Neural progenitor cell (in vitro differentiated cells): ENCODE results near the gene CETN2. TPM values are rescaled to one million over a fixed set of nuclear protein-coding genes. Genes with fewer than 3 reads are reported as not detected.
A peak's percentile ranks its signal among the peaks of the same experiment; 100 is the strongest.

Experiments used
- DNase-seq: peaks from one replicate; pipeline ENCODE4 v3.0.0-alpha.2; 2016; ENCODE audit warnings: low spot score
- H2AFZ ChIP-seq: fragments of 200-600 bp; sonication (generic); replicated peaks from 2 replicates; pipeline ENCODE4 v1.6.1; 2016; ENCODE audit warnings: antibody characterized with exemption
- H3F3A ChIP-seq: fragments of 200-600 bp; sonication (generic); 2 replicates; pipeline ENCODE4 v1.6.1; 2016; ENCODE audit warnings: antibody characterized with exemption, low read depth
- H3K27ac ChIP-seq: fragments of 200-600 bp; sonication (generic); 2 replicates; pipeline ENCODE4 v1.5.1; 2016; ENCODE audit warnings: mild to moderate bottlenecking
- H3K27me3 ChIP-seq: fragments of 200-600 bp; sonication (generic); 2 replicates; pipeline ENCODE4 v1.6.1; 2016; ENCODE audit warnings: mild to moderate bottlenecking, moderate library complexity
- H3K36me3 ChIP-seq: fragments of 200-600 bp; sonication (generic); 2 replicates; pipeline ENCODE4 v1.5.1; 2016
- H3K4me1 ChIP-seq: fragments of 200-600 bp; sonication (generic); 2 replicates; pipeline ENCODE4 v1.6.1; 2016; ENCODE audit warnings: mixed run types
- H3K4me2 ChIP-seq: fragments of 200-600 bp; sonication (generic); 2 replicates; pipeline ENCODE4 v1.6.1; 2016
- H3K4me3 ChIP-seq: fragments of 200-600 bp; sonication (generic); 2 replicates; pipeline ENCODE4 v1.5.1; 2016
- H3K79me2 ChIP-seq: fragments of 200-600 bp; sonication (generic); 2 replicates; pipeline ENCODE4 v1.6.1; 2016; ENCODE audit warnings: low read depth
- H3K9ac ChIP-seq: fragments of 200-600 bp; sonication (generic); 2 replicates; pipeline ENCODE4 v1.6.1; 2016
- H3K9me3 ChIP-seq: fragments of 200-600 bp; sonication (generic); 2 replicates; pipeline ENCODE4 v1.5.1; 2016; ENCODE audit warnings: low read depth
- H4K20me1 ChIP-seq: fragments of 200-600 bp; sonication (generic); 2 replicates; pipeline ENCODE4 v1.6.1; 2016; ENCODE audit warnings: low read depth
- H3K27ac Mint-ChIP-seq: 3 replicates; pipeline ENCODE4 v1.8.0; 2021; ENCODE audit warnings: mixed read lengths
- H3K27me3 Mint-ChIP-seq: 2 replicates; pipeline ENCODE4 v1.8.0; 2022; ENCODE audit warnings: low read depth, mild to moderate bottlenecking, inconsistent platforms, moderate library complexity, mixed read lengths; ENCODE audit not compliant: insufficient read depth
- H3K36me3 Mint-ChIP-seq: 3 replicates; pipeline ENCODE4 v1.8.0; 2021; ENCODE audit warnings: mixed read lengths
- H3K4me1 Mint-ChIP-seq: 3 replicates; pipeline ENCODE4 v1.8.0; 2021; ENCODE audit warnings: mixed read lengths
- H3K4me3 Mint-ChIP-seq: 3 replicates; pipeline ENCODE4 v1.8.0; 2021; ENCODE audit warnings: mild to moderate bottlenecking, moderate library complexity, mixed read lengths
- H3K9me3 Mint-ChIP-seq: 3 replicates; pipeline ENCODE4 v1.8.0; 2020; ENCODE audit warnings: mixed read lengths
- EZH2 ChIP-seq: fragments of 200-600 bp; sonication (generic); IDR thresholded peaks from 2 replicates; pipeline ENCODE4 v1.6.1; 2017; ENCODE audit warnings: antibody characterized with exemption, mild to moderate bottlenecking, moderate library complexity
- EZH2phosphoT487 ChIP-seq: fragments of 200-600 bp; sonication (generic); IDR thresholded peaks from 2 replicates; pipeline ENCODE4 v1.6.1; 2017; ENCODE audit warnings: antibody characterized with exemption
- total RNA-seq: library from RNA; depleted of rRNA; stranded (reverse); fragments of >200 nt; gene quantifications from 2 replicates; pipeline ENCODE4 v1.2.3, GENCODE V29; 2015; ENCODE audit warnings: low replicate concordance
- TF ChIP-seq, protein P1 (sequence below): fragments of 200-600 bp; sonication (generic); IDR thresholded peaks from 2 replicates; pipeline ENCODE4 v1.5.1; 2017; ENCODE audit warnings: antibody characterized with exemption, mild to moderate bottlenecking

CETN2 gene
- total RNA-seq, 1 donor from 2014 or later, result 82.3 TPM

DNA sequence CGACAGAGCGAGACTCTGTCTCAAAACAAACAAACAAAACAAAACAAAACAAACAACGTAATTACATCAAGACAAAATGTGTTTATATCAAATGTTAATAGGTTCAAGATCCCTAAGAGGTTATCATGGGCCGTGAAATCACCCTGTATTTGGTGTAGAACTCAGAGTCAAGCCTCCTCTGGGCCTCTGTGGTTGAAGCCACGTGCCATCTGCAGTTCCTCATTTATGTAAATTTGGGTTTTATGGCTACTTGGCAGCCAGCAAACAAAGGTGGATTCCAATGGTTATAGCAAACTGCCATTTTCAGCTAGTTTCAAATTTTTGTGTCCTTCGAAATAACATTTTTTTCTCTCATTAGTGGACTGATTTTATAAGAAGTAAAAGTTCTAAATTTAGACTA, 16.7 kb upstream of the CETN2 start:
- H3K27me3 Mint-ChIP-seq, result no peaks in the 10 kb centered on the region
- no peak for TF ChIP-seq EZH2phosphoT487
- no peak for TF ChIP-seq EZH2
- TF ChIP-seq, protein P1, sequence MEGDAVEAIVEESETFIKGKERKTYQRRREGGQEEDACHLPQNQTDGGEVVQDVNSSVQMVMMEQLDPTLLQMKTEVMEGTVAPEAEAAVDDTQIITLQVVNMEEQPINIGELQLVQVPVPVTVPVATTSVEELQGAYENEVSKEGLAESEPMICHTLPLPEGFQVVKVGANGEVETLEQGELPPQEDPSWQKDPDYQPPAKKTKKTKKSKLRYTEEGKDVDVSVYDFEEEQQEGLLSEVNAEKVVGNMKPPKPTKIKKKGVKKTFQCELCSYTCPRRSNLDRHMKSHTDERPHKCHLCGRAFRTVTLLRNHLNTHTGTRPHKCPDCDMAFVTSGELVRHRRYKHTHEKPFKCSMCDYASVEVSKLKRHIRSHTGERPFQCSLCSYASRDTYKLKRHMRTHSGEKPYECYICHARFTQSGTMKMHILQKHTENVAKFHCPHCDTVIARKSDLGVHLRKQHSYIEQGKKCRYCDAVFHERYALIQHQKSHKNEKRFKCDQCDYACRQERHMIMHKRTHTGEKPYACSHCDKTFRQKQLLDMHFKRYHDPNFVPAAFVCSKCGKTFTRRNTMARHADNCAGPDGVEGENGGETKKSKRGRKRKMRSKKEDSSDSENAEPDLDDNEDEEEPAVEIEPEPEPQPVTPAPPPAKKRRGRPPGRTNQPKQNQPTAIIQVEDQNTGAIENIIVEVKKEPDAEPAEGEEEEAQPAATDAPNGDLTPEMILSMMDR, result no peak
- H3K27ac ChIP-seq, result no peak overlapping the region
- no peak overlapping the region for H3K4me2 ChIP-seq
- peaks cover 15% of the 10 kb centered on the region for H4K20me1 ChIP-seq
- no peaks in the 10 kb centered on the region for H3F3A ChIP-seq
- H3K4me3 Mint-ChIP-seq, result no peak overlapping the region
- no peaks in the 10 kb centered on the region for H3K9me3 ChIP-seq
- no peak overlapping the region for H2AFZ ChIP-seq
- DNase-seq, result no peak
- peaks cover 12% of the 10 kb centered on the region for H3K36me3 Mint-ChIP-seq
- H3K79me2 ChIP-seq, result peaks cover 18% of the 10 kb centered on the region
- no peaks in the 10 kb centered on the region for H3K27me3 ChIP-seq
- H3K9me3 Mint-ChIP-seq, result peaks cover 5% of the 10 kb centered on the region
- H3K27ac Mint-ChIP-seq, result no peak overlapping the region
- H3K4me1 Mint-ChIP-seq, result peaks cover 6% of the 10 kb centered on the region
- H3K4me1 ChIP-seq, result no peaks in the 10 kb centered on the region
- H3K36me3 ChIP-seq, result no peaks in the 10 kb centered on the region
- H3K9ac ChIP-seq, result no peak overlapping the region
- no peak overlapping the region for H3K4me3 ChIP-seq

DNA sequence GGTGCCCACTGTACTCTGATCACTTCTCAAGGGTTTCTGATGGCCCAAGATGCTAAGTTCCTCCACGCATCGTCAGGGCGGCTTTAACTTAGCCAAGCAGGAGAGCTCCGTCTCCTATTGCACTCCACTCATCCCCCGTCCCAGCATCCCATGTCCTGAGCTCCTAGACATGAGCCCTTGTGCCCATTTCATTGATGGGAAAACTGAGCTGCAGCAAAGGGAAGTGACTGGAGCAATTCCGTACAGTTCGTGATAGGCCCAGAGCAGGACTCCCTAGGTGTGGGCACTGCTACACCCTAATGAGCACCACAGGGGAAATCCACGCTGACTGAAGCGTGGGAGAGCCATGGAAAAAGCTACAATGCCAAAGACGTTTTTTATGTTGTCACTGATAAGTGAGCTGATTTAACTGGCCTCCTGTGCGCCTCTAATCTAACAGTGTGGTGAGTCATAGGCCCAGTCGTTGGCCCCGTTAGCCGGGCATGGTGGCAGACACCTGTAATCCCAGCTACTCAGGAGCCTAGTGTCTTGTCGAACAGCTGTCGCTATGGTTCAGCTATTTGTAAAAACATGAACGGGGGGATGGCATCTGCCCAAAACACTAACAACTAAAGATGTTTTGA, 15.2 kb upstream of the CETN2 start:
- H3F3A ChIP-seq, result no peaks in the 10 kb centered on the region
- Mint-ChIP-seq H3K27me3 (peaks cover 2% of the 10 kb centered on the region), H3K27ac (no peak overlapping the region), H3K36me3 (peaks cover 8% of the 10 kb centered on the region), H3K9me3 (peaks cover 3% of the 10 kb centered on the region), H3K4me3 (no peak overlapping the region), H3K4me1 (peaks cover 6% of the 10 kb centered on the region)
- no peaks in the 10 kb centered on the region for H3K9me3 ChIP-seq
- H3K4me2 ChIP-seq, result no peak overlapping the region
- H4K20me1 ChIP-seq, result peaks cover 15% of the 10 kb centered on the region
- H3K27ac ChIP-seq, result no peak overlapping the region
- no peak overlapping the region for H3K9ac ChIP-seq
- TF ChIP-seq, protein P1, result no peak
- no peak for TF ChIP-seq EZH2phosphoT487
- TF ChIP-seq EZH2, result no peak
- no peak overlapping the region for H3K4me3 ChIP-seq
- peaks cover 31% of the 10 kb centered on the region for H3K79me2 ChIP-seq
- H3K27me3 ChIP-seq, result no peaks in the 10 kb centered on the region
- no peaks in the 10 kb centered on the region for H3K4me1 ChIP-seq
- H3K36me3 ChIP-seq, result no peaks in the 10 kb centered on the region
- no peak for DNase-seq
- no peak overlapping the region for H2AFZ ChIP-seq

DNA sequence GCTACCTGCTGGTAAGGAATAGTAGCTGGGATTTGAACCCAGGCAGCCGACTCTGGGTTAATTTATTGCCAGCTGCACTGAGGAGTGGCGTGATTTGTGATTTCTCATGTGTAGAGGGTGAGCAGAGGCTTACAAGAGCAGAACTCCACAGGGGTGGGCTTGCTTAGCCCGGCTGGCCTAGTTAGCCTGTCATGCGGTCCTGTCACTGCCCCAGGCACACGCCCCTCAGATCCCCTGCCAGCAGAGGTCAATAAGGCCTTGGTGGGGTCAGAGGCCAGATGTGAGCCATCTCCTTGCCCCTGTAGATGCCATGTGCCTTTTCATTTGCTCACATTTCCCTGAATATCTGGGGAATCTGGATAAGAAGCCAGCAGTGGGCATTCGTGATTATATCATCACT, 13.7 kb upstream of the CETN2 start:
- no peak for TF ChIP-seq EZH2phosphoT487
- TF ChIP-seq, protein P1, result no peak
- no peak for TF ChIP-seq EZH2
- Mint-ChIP-seq H3K4me3 (no peak overlapping the region), H3K27ac (no peak overlapping the region), H3K27me3 (peaks cover 2% of the 10 kb centered on the region), H3K4me1 (peaks cover 6% of the 10 kb centered on the region), H3K36me3 (peaks cover 14% of the 10 kb centered on the region), H3K9me3 (peaks cover 6% of the 10 kb centered on the region)
- Histone ChIP-seq H3F3A (no peaks in the 10 kb centered on the region), H4K20me1 (peaks cover 15% of the 10 kb centered on the region), H3K36me3 (no peaks in the 10 kb centered on the region), H3K27ac (no peak overlapping the region), H3K4me3 (no peak overlapping the region), H3K9ac (no peak overlapping the region), H2AFZ (no peak overlapping the region), H3K4me2 (no peak overlapping the region), H3K79me2 (peaks cover 36% of the 10 kb centered on the region), H3K27me3 (no peaks in the 10 kb centered on the region), H3K4me1 (no peaks in the 10 kb centered on the region), H3K9me3 (no peaks in the 10 kb centered on the region)
- peak; percentile 23 for DNase-seq
